Globus pallidus (tissue), 1 donor: ENCODE results near the gene KCNA1.

ENCODE experiments used
- DNase-seq: peaks from one replicate; pipeline ENCODE4 v3.0.0-alpha.2; 2015; ENCODE audit warnings: low spot score

Gene KCNA1

GRCh38 chr12:4911316-4911994, 1.8 kb downstream of the KCNA1 start:
- DNase-seq, result no peak

GRCh38 chr12:4914720-4915119, 5.0 kb downstream of the KCNA1 start:
- no peak for DNase-seq

GRCh38 chr12:4915752-4916151, 6.0 kb downstream of the KCNA1 start:
- no peak for DNase-seq

DNA sequence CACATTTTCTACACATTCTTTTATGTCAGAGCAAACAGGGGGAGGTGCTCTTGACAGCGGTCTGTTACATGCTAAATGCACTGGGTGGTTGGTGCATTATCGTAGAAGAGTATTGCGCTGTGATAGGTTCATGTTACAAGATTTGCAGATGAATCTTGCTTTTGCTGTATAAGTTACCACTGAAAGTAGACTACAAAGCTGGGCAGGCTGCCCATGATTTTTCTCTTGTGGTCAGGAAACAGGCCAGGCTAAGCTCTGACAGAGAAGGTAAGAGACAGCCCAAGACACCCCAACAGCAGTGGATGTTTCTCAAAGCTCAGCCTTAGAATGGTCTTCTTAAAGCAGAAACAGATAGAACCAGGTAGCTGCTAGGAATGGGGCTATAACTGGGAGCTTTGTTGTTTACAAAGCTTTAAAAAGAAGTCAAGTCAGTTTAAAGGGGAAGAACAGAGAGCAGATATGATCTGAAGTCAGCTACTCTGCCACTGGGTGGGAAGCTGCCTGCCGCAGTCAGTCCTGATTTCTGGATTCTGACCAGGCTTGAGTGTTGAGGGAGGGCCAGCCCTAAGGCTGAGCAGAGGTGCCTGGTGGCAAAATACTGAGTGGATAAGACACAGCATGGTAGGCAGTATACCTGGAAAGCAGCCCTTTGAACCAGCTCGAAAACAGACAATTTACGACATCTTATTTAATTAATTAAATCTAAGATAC, 9.4 kb downstream of the KCNA1 start:
- no peak for DNase-seq

GRCh38 chr12:4932576-4932975, 22.9 kb downstream of the KCNA1 start:
- DNase-seq, result no peak

DNA sequence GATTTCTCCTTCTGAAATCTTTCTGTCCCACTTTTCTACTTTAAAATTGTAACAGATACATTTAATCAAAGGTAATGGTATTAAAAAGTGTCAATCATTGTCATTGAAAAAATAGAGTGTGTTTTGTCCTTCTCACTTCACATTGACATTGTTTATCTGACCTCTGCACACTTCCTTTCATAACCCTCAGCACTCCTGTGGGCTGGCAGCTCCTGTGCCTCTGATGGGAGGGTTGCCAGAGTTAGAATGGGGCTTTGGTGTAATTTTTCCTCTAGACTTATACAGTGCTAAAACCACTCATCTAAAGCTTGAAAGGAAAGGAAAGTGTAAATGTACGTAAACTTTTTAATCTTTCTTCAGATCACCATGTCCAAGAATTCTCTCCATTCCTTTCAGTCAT, 23.7 kb downstream of the KCNA1 start:
- no peak for DNase-seq

GRCh38 chr12:4934407-4935035, 24.8 kb downstream of the KCNA1 start:
- no peak for DNase-seq

GRCh38 chr12:4938900-4939299, 29.2 kb downstream of the KCNA1 start:
- DNase-seq, result no peak

DNA sequence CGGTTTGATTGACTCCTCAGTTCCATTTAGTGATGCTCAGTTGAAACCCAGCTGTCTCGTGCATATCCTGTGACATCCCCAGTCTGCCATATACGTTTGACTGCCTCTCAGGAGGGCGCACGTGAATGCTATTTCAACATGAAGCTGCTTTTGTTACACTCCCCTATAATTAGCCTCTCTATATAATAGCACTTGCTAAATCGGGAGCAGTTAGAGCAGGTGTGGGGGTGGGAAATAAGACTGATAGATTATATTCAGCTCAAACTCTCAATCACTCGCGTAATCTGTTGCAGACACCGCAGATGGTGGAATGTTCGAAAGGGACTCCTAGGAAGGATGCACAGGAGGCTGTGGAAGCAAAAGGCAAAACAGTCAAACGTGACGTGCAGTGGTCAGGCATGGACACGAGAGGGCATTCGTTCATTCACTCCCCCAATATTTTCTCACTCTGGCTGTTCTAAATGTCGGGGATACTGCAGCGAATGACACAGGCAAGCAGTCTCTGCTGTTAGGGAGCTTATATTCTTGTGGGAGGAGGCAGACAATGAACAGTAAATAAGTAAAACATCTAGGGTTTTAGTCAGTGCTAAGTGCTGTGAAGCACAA, 29.8 kb downstream of the KCNA1 start:
- no peak for DNase-seq

DNA sequence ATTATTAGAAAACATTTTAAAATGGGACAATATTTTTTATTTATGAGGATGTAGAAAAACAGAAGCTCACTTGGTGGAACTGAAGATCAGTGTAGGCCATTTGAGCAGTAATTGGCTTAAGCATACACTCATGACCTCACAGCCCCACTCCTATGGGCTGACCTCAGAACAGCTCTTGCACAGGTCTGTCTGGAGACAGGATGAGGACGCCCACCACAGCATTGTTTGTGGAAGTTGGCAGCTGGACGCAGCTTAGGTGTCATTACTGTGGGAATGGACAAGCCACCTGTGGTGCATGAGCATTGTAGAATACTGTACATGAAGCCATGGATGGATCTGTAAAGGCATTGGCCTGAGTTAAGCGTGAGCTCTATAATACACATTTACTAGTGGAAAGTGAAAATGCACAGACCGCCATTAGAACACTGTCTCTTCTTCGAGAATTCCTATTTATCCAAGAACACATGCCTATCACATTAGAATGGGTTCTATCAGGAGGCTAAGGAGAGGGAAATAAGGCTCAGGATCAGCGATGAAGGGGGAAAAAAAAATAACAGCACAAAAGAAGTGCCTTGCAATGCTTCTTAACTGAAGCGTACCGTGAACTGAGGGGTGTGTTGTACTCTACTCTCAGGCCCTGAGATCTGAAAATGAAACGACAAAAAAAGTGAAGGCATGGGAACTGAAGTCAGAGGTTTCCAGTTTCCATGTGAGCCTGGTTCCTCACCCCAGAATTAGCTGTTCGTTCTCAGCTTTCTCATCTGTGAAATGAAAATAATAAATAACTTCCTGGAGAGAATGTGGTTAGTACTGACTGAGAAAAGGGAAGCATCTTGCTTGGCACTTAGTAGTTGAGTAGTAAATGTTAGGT, 33.6 kb downstream of the KCNA1 start:
- no peak for DNase-seq

GRCh38 chr12:4943938-4944284, 34.2 kb downstream of the KCNA1 start:
- DNase-seq, result no peak

- DNase-seq, result no peak
Observed at GRCh38 chr12:4947253-4947652, 37.5 kb downstream of the KCNA1 start.

- no peak for DNase-seq
Observed at GRCh38 chr12:4951083-4951482, 41.4 kb downstream of the KCNA1 start.

DNA sequence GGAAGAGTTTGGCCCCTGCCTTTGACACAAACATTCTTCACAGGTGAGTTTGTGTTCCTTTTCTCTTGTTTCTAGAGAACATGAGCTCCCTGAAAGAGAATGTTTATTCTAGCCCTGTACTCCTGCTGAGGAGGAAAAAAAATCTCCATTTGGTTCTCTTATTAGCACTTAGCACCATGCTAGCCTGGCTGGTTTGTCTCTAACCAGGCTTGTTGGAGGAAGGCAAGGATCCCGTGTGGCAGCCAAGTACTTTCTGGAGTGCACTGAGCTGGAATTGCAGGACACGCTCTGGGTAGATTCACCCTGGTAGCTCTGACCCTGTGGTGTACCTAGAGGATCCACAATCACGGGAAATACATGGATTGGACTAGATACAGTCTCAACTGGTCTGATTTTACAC, 41.9 kb downstream of the KCNA1 start:
- no peak for DNase-seq

DNA sequence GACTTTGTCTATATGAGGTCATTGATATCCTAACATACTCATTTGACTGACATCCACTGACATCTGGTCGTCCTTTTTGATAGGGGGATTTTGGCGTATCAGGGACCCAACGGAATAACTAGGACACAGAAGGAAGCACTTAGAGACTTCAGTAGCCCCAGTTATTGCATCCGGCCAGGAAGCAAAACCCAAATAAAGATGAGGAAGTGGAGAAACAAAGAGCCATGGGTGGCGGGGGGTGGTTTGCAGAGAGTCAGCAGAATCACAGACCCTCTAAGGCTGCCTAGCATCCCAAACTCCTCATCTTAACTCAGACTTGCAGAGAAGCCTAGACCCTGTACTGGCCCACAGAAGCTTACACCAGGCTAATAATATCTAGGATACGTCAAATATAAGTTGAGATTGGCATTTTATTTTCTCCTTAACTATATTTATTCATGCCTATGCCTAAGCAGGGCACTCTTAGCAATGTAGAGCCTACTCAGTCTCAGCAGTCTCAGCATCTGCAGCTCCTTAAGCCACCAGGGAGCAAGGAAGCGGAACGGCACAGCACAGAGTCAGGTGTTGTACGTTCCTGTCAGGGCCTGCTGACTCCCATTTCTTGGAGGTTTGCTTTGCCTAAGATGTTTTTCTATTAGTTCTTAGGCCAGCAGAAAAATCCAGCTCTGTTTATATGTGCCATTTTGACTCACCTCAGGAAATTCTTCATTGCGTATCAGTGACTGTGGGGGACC, 45.1 kb downstream of the KCNA1 start:
- no peak for DNase-seq

- no peak for DNase-seq
Observed at GRCh38 chr12:4956054-4956453, 46.3 kb downstream of the KCNA1 start.

DNA sequence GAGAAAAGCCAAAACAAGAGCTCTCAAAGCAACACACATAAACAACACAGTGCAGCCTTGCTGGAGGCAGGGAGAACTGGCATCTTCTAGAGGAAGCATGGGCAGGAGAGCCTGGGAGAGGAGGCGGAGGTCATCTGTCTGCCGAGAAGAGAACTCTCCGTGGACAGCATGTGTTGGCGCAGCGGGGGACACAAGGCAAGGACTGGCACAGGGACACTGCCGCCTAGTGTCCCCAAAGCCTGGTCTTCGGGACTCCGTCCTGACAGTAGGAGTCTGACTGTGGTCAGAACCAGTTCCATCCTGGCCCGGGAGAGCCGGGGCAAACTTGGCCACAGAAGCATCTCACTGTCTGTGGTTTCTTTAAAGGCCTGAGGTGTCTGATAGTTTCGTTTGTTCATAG, 47.3 kb downstream of the KCNA1 start:
- DNase-seq, result no peak

- no peak for DNase-seq
Observed at GRCh38 chr12:4957761-4958160, 48.1 kb downstream of the KCNA1 start.

GRCh38 chr12:4958697-4959375, 49.1 kb downstream of the KCNA1 start:
- DNase-seq, result no peak

- DNase-seq, result no peak
Observed at GRCh38 chr12:4959381-4959780, 49.7 kb downstream of the KCNA1 start.

- DNase-seq, result no peak
Observed at GRCh38 chr12:4960030-4960429, 50.3 kb downstream of the KCNA1 start.
